Umbilical cord (tissue), 2 donors: ENCODE results near the gene AKR1C2. TPM values are rescaled to one million over a fixed set of nuclear protein-coding genes. Genes with fewer than 3 reads are reported as not detected.
"Not testable (repeated sequence)": the region's sequence is repeated elsewhere in the genome, so short reads cannot be mapped to it uniquely, and the experiment has no call there.

Experiments
- DNase-seq: peaks from one replicate; pipeline ENCODE4 v3.0.0-alpha.2; 2015; ENCODE audit warnings: low spot score
- total RNA-seq: library from RNA; depleted of rRNA; stranded (reverse); fragments of >200 nt; gene quantifications from one replicate; pipeline ENCODE4 v1.2.3, GENCODE V29; 2014; ENCODE audit warnings: low replicate concordance; ENCODE audit not compliant: insufficient read depth

The AKR1C2 gene
- 1.4 TPM for total RNA-seq

DNA sequence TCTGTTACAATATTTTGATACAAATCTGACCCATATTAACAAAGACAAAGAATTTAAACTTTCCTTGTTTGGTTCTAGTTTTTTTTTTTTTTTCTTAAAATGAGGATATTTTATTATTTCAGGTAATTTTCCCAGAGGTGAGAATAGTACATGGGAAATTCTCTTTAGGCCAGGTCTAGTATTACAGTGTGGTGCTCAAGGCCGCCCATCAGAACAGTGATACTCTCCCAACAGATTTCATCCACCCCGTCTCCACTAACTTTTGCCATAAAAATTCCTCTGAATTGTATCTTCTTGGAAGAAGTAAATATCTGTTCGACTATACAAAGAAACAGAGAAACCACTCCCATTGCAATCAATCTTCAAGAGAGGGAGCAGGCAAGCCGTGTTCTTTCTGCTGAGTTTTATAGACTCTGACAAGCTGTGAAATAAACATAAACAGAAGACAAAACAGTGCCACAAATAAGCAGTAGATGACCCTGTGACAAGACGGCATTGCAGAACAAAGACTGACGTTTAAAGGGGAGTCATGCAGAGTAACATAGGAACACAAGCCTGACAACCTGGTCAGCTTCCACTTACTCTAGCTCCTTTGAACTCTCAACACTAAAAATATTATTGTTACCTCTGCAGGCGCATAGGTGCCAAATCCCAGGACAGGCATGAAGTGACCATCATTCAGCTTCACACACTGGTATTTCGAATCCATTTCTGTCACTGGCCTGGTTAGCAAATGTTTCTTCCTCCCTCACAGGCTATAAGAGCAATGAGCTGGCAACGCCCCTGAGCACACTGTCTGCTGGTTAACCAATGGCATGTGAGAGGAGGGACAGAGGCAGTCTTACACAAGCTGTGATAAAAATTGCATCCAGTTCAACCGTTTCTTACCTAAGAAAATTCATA lies at the start of gene AKR1C2:
TSS of gene AKR1C2 (minus strand) at position 731 of the 903 bp plus-strand sequence. CDS start at position 709, 22 bp downstream.
- not testable (repeated sequence) for DNase-seq

DNA sequence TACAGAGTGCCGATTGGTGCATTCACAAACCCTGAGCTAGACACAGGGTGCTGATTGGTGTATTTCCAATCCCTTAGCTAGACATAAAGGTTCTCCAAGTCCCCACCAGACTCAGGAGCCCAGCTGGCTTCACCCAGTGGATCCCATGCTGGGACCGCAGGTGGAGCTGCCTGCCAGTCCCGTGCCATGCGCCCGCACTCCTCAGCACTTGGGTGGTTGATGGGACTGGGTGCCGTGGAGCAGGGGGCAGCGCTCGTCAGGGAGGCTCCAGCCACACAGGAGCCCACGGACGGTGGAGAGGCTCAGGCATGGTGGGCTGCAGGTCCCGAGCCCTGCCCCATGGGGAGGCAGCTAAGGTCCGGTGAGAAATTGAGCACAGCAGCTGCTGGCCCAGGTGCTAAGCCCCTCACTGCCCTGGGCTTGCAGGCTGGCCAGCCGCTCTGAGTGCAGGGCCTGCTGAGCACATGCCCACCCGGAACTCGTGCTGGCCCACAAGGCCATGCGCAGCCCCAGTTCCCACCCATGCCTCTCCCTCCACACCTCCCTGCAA lies 49.4 kb upstream of the AKR1C2 start:
- not testable (repeated sequence) for DNase-seq

DNA sequence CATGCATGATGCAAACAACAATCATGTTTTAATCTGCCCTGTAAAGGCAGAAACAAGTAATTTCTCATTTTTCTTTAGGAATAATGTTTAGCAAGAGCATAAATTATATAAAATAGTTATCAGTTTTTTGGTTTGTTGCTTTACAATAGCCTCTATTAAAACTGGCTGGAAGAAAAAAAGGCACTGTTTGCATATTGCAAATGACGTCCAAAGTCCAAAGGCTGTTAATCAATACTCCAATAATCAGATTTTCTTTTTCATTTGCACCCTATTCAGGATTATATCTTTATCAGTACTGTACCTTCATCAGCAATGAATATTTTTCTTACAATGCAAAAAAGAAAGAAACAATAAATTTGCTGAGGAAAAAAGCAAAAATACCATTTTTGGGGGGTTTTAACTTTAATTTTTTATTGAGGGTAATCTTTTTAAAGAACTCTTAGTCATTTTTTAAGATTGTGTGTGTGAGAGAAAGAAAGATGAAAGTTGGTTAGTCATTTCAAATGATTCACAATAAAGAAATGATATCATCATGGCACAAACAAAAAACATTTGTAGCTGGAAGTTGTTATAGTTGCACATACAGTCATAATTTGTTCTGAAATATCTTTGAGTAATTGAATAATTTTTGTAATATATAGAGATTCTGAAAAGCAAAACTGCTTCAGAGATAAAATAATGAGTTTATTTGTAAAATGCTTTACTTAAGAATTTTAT lies 44.4 kb upstream of the AKR1C2 start:
- DNase-seq = no peak

DNA sequence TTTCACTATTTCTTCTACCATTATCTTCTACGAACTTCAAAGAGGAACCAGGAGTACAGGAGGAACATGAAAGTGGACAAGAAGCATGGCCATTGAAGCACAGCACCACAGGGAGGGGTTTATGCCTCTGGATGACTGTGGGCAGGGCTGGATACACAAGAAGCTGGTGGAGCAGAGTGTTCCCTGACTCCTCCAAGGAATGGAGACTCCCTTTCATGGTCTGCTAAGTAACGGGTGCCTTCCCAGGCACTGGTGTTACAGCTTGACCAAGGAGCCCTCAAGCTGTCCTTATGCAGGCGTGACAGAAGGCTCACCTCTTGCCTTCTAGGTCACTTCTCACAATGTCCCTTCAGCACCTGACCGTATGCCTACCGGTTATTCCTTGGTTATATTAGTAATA lies 43.4 kb upstream of the AKR1C2 start:
- not testable (repeated sequence) for DNase-seq

DNA sequence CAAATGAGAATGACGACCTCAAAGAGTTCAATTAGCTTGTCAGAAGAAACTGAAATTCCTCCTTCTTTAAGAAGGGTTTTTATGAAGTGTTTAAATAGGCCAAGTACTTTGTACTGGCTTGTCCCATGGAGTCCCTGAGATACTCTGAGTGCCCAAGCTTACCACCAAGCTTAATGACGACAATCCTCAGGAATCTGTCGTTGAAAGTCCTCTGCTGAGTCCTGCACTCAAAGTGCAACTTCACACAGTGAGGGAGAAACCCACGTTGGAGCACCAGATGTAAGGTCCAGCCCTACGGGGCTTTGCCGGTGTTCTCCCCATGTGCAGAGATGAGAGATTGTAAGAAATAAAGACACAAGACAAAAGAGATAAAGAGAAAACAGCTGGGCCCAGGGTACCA lies 42.8 kb upstream of the AKR1C2 start:
- DNase-seq = no peak

DNA sequence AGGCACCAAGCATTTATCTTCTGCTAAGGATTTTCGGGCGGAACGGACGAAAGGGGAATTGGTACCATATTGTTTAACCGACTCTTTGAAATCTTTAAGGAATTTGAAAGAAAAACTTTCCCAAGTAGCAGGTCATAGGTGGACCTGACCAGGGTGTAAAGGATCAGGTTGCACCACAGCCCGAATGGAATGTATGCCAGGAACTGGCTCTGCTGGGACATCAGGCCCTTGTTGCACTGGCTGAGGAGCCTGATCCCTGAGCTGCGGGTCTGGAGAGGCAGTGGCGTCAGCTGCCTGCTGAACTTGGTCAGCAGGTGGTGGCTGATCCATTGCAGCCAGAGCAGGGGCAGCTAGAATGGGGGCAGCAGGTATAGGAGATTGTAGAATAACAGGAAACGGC lies 41.4 kb upstream of the AKR1C2 start:
- no peak for DNase-seq

GRCh38 chr10:5043716-5044115 lies 40.1 kb upstream of the AKR1C2 start:
- DNase-seq = no peak

DNA sequence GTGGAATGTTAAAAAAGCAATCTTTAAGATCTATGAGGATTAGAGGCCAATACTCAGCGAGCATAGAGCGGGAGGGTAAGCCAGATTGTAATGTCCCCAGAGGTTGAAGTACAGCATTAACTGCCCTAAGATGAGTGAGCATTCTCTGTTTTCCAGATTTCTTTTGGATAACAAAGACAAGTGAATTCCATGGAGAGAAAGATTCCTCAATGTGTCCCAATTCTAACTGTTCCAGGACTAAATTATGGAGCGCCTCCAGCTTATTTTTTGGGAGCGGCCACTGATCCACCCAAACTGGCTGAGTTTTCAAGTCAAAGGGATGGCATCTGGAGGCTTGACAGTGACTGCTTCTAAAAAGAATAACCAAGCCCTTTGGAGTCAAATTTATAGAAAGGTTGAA lies 39.3 kb upstream of the AKR1C2 start:
- DNase-seq = no peak

DNA sequence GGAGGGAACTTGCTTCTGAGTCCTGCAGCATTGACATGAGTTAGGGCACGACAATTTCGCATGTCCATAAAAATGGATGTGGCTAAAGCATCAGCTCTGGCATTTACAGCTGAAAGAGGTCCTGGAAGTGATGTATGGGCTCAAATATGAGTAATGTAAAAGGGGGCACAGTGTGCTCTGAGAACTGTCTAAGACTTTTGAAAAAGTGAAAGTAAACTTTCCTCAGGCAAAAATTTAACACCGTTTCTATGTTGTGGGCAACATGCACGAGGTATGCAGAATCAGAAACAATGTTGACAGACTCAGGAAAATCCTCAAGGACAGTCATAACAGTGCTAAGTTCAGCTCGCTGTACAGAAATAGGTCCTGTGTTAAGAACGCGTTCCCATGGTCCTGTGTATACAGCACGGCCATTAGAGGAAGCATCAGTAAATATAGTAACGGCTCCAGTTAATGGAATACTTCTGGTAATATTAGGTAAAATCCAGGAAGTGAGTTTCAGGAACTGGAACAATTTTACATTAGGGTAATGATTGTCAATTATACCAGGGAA lies 37.9 kb upstream of the AKR1C2 start:
- DNase-seq = no peak

- no peak for DNase-seq
Measured at GRCh38 chr10:5040781-5041470, 37.3 kb upstream of the AKR1C2 start.

GRCh38 chr10:5040010-5040673 lies 36.5 kb upstream of the AKR1C2 start:
- DNase-seq = no peak

DNA sequence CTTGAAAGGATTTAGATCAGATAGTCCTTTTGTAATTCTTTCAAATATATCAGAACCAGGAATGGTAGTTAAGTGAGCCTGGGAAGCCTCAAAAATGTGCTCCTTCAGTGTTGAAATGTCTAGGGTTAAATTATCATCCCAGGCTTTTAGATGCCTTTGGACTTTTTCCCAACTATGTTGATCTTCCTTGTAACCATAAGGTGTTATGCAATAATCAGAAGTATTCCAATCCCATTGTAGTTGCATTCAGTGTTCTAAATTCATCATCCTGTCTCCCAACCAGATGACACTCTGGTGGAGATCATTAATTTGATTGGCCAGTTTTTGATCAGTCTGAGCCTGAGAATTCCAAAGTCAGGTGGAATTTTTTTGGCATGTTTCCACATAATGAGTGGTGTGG lies 35.1 kb upstream of the AKR1C2 start:
- DNase-seq = no peak

- no peak for DNase-seq
Measured at GRCh38 chr10:5038101-5038500, 34.4 kb upstream of the AKR1C2 start.

DNA sequence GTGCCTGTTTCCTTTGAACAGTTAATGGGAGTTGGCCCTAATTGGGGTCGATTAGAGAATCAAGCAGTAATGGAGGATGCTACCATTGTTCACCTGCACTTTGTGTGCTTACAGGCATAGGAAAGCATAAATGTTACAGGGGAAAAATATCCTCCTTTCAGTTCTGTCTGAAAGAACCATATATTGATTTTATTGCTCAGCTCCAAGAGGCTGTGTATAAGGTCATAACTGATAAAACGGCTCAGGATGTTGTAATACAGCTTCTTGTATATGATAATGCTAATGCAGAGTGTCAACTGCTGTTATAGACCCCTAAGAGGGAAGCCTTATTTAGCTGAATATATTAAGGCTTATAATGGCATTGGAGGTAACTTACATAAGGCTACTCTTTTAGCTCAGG lies 32.9 kb upstream of the AKR1C2 start:
- no peak for DNase-seq

GRCh38 chr10:5035356-5035755 lies 31.7 kb upstream of the AKR1C2 start:
- no peak for DNase-seq

DNA sequence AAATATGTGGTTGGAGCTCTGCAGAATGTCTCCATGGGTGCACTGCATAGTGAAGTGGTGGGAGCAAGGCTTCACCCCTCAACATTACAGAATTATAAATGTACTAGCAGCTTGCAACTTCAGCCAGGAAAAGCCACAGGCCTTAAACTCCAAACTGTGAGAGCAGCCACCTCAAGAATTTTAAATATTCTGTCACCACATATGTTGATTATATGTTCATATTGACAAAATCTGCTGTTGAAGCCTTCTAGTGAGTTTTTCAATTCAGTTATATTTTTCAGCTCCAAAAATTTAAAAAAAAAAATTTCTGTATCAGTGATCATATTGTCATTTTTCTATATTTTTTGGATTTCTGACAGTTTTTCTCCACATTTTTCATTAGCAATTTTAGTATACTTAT lies 30.9 kb upstream of the AKR1C2 start:
- DNase-seq = no peak

- no peak for DNase-seq
Measured at GRCh38 chr10:5033061-5033778, 29.6 kb upstream of the AKR1C2 start.

- DNase-seq = not testable (repeated sequence)
Measured at GRCh38 chr10:5032444-5032843, 28.8 kb upstream of the AKR1C2 start.

DNA sequence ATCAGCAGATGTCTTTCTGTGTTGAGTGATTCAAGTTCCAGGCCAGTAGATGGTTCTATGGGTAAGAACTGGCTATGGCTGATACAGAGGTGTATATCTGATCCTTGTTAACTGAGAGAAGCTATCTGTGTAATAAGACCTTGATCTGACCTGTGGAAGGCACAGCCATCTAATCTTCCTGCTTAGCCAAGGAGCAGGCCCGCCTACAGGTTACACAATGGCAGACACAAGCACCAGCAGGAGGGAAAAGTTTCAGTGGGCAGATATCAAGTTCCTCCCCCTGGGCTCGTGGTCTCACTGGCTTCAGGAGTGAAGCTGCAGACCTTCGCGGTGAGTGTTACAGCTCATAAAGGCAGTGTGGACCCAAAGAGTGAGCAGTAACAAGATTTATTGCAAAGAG lies 27.9 kb upstream of the AKR1C2 start:
- DNase-seq = not testable (repeated sequence)

DNA sequence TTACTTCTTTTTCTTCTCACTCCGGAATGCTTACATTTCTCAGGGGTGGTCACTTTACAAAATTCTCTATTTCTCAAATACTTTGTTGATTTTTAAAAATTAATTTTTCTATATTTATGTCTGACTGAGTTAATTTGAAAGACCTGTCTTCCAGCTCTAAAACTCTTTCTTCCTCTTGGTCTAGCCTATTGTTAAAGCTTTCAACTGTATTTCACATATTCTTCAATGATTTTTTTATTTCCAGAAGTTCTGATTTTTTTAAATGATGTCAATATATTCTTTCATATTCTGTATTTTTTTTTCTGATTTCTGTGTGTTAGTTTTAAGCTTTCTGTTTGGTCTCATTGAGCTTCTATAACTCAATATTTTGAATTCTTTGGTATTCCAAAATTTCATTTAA lies 27.3 kb upstream of the AKR1C2 start:
- no peak for DNase-seq
